HG03095 (cell line): ENCODE measurements around the gene COPB1.
A peak's percentile ranks its signal among the peaks of the same experiment; 100 is the strongest.

Source experiments
- ATAC-seq: cut with Tn5 transposase; IDR thresholded peaks from one replicate; pipeline ENCODE4 v1.9.1; 2021; ENCODE audit warnings: moderate library complexity; ENCODE audit not compliant: unreplicated experiment

COPB1 gene

GRCh38 chr11:14506532-14506931 is 6.9 kb upstream of the COPB1 start:
- no peak for ATAC-seq

- ATAC-seq, result no peak
Measured at GRCh38 chr11:14503023-14503422, 3.4 kb upstream of the COPB1 start.

DNA sequence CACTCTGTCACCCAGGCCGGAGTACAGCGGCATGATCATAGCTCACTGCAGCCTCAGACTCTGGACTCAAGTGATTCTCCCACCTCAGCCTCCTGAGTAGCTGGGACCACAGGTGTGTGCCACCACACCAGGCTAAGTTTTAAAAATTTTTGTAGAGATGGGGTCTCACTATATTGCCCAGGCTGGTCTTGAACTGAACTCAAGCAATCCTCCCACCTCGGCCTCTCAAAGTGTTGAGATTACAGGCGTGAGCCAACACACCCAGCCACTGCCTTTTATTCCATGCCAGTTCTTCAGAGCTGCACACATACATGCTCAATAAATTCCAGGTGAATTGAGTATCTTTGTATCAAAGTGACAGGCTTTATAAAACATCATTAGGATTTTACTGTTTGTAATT is 2.4 kb upstream of the COPB1 start:
- no peak for ATAC-seq

GRCh38 chr11:14500181-14500651 is 605 bp upstream of the COPB1 start:
- peak; percentile 55 for ATAC-seq

DNA sequence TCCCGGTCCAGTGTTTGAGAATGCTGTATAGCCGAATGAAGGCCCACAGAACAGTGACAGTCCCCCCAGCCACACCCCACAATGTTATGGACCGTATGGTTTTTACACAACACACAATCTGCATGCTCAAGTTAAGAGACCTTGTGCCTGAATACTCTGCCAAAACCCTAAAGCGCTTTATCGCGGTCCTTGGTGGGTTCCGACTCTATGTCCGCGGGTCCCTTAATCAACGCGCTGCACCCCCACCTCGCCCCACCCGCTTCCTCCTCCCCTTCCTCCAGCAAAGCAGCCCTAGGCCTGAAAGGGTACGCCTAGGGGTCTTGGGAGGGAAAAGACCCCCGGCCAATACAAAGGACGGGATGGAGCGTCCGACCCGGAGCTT is 442 bp downstream of the COPB1 start:
- ATAC-seq, result no peak

DNA sequence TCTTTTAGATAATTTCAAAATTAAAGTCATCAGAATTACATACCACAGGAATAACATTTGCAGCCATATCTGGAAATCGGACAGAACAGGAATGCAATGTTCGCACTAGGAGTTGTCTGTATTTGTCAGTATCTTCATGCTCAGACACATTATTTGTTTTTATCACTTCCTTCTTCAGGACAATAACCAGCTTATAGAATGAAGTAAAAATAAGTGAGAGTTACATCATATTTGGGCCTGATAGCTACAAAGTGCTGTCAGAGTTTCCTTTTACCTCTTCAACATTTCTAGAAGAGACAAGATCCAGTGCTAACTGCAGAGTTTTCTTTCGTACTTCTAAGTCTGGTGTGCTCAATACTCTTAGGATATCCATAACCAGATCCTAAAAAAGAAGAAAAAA is 18.9 kb downstream of the COPB1 start:
- ATAC-seq, result no peak

DNA sequence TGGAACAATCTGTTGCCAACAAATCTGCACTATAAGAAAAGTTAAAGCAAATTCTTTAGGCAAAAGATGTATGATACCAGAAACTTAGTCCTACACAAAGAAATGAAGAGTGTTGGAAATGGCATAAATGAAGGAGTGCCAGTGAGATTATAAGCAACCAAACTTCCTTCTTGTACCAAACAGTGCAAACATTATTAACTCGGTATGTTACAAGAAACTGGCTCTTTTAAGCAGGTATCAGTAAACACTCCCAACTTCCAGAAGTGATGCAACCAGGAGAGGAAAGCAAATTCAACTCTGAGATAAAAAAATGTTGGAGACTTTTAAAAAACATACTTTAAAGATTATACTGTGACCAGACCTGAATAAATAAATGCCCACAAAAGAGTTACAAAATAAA is 28.5 kb downstream of the COPB1 start:
- ATAC-seq, result no peak

- ATAC-seq, result no peak
Measured at GRCh38 chr11:14463623-14464022, 36.0 kb downstream of the COPB1 start.

GRCh38 chr11:14460147-14460546 is 39.5 kb downstream of the COPB1 start:
- ATAC-seq, result no peak

DNA sequence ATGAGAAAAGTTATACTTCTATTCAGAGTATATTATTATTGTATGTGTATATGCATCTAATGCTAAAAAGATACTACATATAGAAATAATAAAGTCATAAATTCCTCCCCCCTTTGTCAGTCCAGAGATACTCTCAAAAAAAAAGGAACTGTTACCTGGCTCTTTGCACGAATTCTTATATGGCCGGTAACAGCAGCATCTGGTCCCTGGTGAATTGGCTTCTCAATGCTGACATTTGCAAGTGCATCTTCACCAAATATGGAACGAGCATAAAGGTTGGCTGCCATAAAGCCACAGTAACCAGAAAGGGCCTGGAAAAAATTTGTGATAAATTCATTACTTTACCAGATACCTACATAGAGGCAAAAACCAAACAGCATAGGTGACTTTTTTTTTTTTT is 41.2 kb downstream of the COPB1 start:
- no peak for ATAC-seq

DNA sequence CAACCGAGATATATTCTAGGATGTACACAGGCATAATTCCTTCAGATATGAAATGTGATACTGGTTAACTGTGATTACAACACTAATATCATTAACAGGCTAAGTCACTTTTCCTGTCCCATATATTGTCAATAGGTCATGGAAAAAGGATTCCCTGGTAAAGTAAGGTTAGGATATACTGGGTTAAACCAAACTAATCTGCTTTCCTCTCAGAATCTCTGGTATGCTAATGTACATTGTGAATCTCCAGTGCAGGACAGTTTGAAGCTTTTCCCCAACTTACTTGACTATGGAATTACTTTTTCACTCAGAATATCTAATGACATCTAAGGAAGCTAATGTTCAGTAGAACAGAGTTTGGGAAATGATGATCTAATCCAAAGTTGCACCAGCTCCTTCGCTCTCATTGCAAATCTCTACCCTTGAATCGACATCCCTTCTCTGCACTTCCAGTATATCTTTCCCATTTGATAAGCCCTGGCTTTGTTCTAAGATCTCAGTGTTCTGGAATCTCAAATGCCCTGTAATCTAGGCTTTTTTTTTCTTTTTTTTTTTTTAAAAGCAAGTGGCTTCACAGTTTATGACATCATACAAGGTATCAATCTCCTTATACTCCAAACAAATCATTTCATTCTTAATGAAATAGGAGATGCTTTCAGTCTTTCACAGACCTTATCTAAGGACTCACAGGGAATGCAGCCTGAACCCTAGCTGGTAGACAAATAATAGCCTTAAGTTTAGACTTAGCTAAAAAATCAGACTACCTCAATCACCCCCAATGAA is 43.8 kb downstream of the COPB1 start:
- no peak for ATAC-seq

DNA sequence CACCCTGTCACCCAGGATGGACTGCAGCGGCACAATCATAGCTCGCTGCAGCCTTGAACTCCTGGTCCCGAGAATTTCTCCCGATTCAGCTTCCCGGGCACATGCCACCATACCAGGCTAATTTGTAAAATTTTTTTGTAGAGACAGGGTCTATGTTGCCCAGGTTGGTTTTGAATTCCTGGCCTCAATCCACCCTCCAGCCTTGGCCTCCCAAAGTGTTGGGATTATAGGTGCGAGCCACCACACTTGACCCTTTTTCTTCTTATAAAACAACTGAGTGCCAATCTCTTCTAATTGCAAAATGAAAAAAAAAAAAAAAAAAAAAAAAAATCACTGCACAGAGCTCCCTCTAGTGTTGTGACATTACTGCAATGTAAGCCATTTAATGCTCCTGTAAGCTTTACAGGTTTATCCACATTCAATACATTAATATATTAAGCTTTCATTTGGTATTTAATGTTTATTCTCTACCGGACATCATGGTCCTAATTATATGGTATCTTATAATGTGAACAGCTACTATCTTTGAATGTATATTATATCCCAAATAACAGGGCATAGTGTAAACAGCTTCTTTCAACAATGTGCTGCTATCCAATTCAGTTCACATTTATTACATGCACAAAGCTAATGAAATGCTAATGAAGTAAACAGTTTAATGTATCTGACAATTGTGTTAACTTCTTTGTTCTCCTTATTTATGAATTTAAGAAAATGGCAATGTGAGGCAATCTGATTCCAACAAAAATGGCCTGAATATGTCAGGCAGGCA is 44.6 kb downstream of the COPB1 start:
- no peak for ATAC-seq

DNA sequence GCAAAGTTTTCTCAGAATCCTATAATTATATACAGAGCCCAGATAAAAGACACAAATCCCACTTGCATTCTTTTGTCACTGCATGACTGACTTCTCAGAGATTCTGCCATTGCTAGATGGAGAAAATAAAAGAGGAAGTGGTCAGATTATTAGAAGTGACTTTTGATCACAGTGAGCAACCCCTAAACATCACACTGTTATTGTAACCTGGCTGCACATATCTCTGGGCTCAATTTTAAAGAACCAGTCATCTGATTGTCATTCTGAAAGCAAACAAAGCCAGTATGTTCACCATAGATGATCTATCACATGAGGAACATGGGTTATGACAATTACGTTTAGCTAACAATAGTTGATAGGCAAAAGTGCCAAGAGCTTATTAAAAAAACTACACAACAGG is 47.8 kb downstream of the COPB1 start:
- no peak for ATAC-seq

DNA sequence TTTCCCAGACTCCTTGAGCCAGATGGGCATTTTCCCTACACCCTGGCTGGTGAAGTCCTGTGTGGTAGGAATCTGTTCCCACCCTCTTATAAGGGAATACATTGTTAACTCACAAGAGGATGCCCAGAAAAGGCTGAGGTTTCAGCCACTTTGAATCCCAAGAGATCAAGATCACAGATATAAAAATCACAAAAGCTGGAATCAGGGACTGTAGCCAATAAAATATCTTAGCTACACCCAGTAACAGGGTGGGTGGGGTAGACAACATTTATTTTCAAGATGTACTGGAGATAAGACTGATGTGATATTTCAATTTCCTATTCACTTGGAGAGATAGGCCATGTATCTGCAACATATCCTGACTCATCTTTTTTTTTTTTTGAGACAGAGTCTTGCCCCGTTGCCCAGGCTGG is 50.3 kb downstream of the COPB1 start:
- no peak for ATAC-seq

DNA sequence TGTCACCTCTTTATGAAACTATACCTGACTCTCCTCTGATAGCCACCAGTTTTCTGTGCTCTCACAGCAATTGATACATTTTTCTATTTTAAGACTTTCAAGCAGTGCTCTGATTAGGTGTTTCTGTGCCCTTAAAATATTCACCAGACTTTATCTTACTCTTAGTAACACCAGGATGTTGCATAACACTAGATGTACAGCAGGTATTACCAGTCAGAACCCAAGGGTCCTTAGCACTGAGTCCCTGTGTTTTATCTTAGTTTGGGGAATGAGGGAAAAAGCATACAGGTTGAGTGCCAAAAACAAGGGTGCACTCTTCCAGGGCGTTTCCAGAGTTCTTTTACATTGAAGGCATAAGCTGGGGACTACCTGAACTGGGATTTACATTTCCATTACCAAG is 51.4 kb downstream of the COPB1 start:
- no peak for ATAC-seq

- no peak for ATAC-seq
Measured at GRCh38 chr11:14446701-14447169, 52.9 kb downstream of the COPB1 start.

DNA sequence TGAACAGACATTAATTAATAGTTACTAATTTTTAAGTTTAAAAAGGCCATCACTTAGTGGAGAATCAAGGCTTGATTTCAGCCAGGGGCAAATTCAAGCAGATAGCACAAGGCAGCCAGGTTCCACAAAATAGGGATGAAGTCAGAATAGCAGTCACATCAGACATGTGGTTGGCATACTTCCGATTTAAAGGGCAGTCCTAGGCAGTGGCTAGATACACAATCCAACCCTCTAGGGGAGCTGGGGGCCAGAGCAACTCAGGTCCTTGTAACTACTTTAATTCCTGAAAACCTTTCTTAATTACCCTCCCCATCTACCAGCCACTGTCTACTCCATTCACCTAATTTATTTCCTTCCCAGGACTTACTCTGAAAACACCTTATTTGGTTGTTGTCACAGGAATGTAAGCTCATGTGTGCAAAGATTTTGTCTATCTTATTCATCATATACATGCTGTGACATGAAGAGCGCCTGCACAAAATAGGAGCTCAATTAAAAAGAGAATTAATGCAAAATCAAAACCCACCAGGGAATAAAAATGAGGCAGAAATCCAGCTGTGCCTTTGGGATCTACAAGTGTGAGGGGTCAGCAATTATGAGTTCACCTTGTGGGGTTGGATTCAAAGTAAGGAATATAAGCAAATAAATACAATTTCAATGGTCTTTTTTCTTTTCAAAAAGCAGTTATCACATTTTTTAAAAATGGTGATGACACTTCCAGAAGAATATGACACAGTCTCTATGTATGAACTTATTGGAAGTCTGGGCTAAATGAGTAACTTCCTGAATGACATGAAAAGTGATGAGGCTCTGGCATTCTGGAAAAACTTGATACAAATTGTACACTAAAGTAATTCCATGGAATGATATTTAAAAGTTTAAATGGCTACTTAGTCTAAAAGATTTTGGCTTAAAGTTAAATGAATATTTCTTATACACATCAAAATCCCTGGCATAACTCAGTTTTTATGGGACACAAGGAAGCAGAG is 53.8 kb downstream of the COPB1 start:
- ATAC-seq, result no peak

DNA sequence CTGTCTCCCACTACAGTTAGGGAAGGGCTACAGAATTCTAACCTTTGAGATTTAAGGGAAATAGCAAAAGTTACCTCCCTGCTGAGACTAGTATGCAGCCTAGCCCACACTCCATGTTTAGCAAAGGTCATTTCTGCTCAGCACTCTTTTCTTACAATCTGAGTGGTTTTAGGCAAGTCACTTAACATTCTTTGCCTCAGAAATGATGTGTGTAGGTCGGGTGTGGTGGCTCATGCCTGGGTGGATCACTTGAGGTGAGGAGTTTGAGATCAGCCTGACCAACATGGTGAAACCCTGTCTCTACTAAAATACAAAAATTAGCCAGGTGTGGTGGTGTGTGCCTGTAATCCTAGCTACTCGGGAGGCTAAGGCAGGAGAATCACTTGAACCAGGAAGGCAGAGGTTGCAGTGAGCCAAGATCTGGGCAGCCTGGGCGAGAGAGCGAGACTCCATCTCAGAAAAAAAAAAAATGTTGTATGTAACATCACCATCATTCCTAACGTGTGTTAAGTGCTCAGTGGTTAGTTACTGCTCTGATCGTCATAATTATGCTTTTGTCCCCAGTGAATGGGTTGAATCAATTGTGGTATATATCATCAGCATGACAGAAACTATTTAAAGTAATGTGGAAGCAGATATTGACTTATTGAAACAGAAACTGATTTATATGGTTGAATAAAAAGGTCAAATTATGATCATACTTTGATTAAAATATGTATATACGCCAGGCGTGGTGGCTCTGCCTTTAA is 55.0 kb downstream of the COPB1 start:
- no peak for ATAC-seq

DNA sequence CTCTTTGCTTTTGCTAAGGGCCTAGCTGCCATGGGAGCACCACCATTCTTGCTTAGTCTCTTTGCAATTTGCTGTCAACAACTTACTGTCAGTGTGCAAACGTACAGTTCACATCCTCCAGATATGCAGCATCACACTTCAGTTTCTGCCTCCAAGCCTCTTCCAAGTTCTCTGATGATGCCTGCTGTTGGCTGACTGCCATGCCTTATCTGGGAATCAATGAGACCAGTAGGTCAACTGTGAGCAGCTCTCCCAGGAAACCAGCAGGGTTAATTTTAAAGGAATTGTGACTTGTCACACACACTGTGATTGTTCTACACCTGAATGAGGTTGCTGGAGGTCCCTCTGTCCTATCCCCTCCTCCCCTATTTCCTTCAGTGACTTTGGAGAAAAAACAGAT is 56.0 kb downstream of the COPB1 start:
- no peak for ATAC-seq
